GM23248 (cell line): ENCODE data around the gene SYPL1. TPM values are rescaled to one million over a fixed set of nuclear protein-coding genes. Genes with fewer than 3 reads are reported as not detected.

Experiments
- DNase-seq: peaks from one replicate; pipeline ENCODE4 v3.0.0-alpha.2; 2015
- H2AFZ ChIP-seq: fragments of 200-600 bp; sonication (generic); 2 replicates; pipeline ENCODE4 v1.6.1; 2016; ENCODE audit warnings: antibody characterized with exemption
- H3F3A ChIP-seq: fragments of 200-600 bp; sonication (generic); 2 replicates; pipeline ENCODE4 v1.6.1; 2016; ENCODE audit warnings: mild to moderate bottlenecking, antibody characterized with exemption, mixed run types; ENCODE audit not compliant: insufficient read depth
- H3K27ac ChIP-seq: fragments of 200-600 bp; sonication (generic); 2 replicates; pipeline ENCODE4 v1.5.1; 2016; ENCODE audit warnings: mild to moderate bottlenecking
- H3K27me3 ChIP-seq: fragments of 200-600 bp; sonication (generic); replicated peaks from 2 replicates; pipeline ENCODE4 v1.6.1; 2016; ENCODE audit warnings: mild to moderate bottlenecking; ENCODE audit not compliant: insufficient read depth
- H3K36me3 ChIP-seq: fragments of 200-600 bp; sonication (generic); 2 replicates; pipeline ENCODE4 v1.6.1; 2016; ENCODE audit warnings: low read depth, mild to moderate bottlenecking
- H3K4me1 ChIP-seq: fragments of 200-600 bp; sonication (generic); 2 replicates; pipeline ENCODE4 v1.6.1; 2016; ENCODE audit warnings: mild to moderate bottlenecking; ENCODE audit not compliant: insufficient read depth
- H3K4me2 ChIP-seq: fragments of 200-600 bp; sonication (generic); one replicate; pipeline ENCODE4 v1.6.1; 2016; ENCODE audit warnings: mild to moderate bottlenecking; ENCODE audit not compliant: unreplicated experiment
- H3K4me3 ChIP-seq: fragments of 200-600 bp; sonication (generic); 2 replicates; pipeline ENCODE4 v1.5.1; 2016; ENCODE audit warnings: mild to moderate bottlenecking
- H3K79me2 ChIP-seq: fragments of 200-600 bp; sonication (generic); 2 replicates; pipeline ENCODE4 v1.6.1; 2016; ENCODE audit warnings: mild to moderate bottlenecking; ENCODE audit not compliant: insufficient read depth
- H3K9ac ChIP-seq: fragments of 200-600 bp; sonication (generic); 2 replicates; pipeline ENCODE4 v1.6.1; 2016; ENCODE audit warnings: mild to moderate bottlenecking
- H3K9me2 ChIP-seq: fragments of 200-600 bp; sonication (generic); 2 replicates; pipeline ENCODE4 v1.6.1; 2016; ENCODE audit warnings: mixed run types, mild to moderate bottlenecking, moderate library complexity; ENCODE audit not compliant: insufficient read depth
- H3K9me3 ChIP-seq: fragments of 200-600 bp; sonication (generic); one replicate; pipeline ENCODE4 v1.6.1; 2017; ENCODE audit warnings: low read depth
- H4K20me1 ChIP-seq: fragments of 200-600 bp; sonication (generic); 2 replicates; pipeline ENCODE4 v1.6.0; 2016; ENCODE audit not compliant: insufficient read depth
- EZH2 ChIP-seq: fragments of 200-600 bp; sonication (generic); IDR thresholded peaks from 2 replicates; pipeline ENCODE4 v1.6.1; 2018; ENCODE audit warnings: antibody characterized with exemption, mild to moderate bottlenecking; ENCODE audit not compliant: insufficient read depth, poor library complexity, severe bottlenecking
- EZH2phosphoT487 ChIP-seq: fragments of 200-600 bp; sonication (generic); IDR thresholded peaks from 2 replicates; pipeline ENCODE4 v1.6.1; 2018; ENCODE audit warnings: antibody characterized with exemption, moderate library complexity, mild to moderate bottlenecking, low read depth; ENCODE audit not compliant: insufficient read depth
- WGBS, 2 experiments: methylation state at CpG; one replicate each; pipeline ENCODE4 v1.1.6; 2015 to 2017; ENCODE audit warnings: low lambda C conversion rate in 2 of 2, low coverage in 1 of 2; ENCODE audit errors: missing lambda C conversion rate in 2 of 2; 5-methylcytosine and 5-hydroxymethylcytosine counted together
- in situ Hi-C: fragments of 300-500 bp; cut with MboI; formaldehyde crosslinking; loops from 2 replicates; pipeline ENCODE4 v1.15.0; 2020
- polyA plus RNA-seq: library from polyadenylated mRNA; unstranded; fragments of >200 nt; fragmentation: Nextera tagmentation; extraction: Ambion mirVana; gene quantifications from 2 replicates; pipeline ENCODE4 v1.2.1, GENCODE V29; 2016
- total RNA-seq: library from RNA; depleted of rRNA; stranded (reverse); fragments of >200 nt; shearing (Covaris generic); gene quantifications from 2 replicates; pipeline ENCODE4 v1.2.3, GENCODE V29; 2014

The SYPL1 gene
- total and polyA plus RNA-seq, 2 experiments from 2014 or later, result 49.0 to 105 TPM

- Histone ChIP-seq H3K9me3 (no peaks in the 10 kb centered on the region), H3K79me2 (no peaks in the 10 kb centered on the region), H3K4me2 (no peak overlapping the region), H2AFZ (no peak overlapping the region), H3K36me3 (no peaks in the 10 kb centered on the region), H3K4me1 (no peaks in the 10 kb centered on the region), H3K27ac (no peak overlapping the region), H3F3A (no peaks in the 10 kb centered on the region), H3K4me3 (no peak overlapping the region), H3K9ac (no peak overlapping the region), H4K20me1 (no peaks in the 10 kb centered on the region), H3K27me3 (no peaks in the 10 kb centered on the region; the same call in 1 of the 2 replicates), H3K9me2 (no peaks in the 10 kb centered on the region)
- DNase-seq, result peak; percentile 30
- TF ChIP-seq EZH2phosphoT487 (no peak), EZH2 (no peak)
- in situ Hi-C loops, result loop anchor here (5.0 kb wide), 1 partner anchor 94 kb away; no protein-coding TSS in a partner anchor
- 56 to 59% methylated on average over 19 of the region's 19 CpGs for WGBS, 2 experiments
Measured at GRCh38 chr7:106057962-106058927, 53.9 kb downstream of the SYPL1 start.

DNA sequence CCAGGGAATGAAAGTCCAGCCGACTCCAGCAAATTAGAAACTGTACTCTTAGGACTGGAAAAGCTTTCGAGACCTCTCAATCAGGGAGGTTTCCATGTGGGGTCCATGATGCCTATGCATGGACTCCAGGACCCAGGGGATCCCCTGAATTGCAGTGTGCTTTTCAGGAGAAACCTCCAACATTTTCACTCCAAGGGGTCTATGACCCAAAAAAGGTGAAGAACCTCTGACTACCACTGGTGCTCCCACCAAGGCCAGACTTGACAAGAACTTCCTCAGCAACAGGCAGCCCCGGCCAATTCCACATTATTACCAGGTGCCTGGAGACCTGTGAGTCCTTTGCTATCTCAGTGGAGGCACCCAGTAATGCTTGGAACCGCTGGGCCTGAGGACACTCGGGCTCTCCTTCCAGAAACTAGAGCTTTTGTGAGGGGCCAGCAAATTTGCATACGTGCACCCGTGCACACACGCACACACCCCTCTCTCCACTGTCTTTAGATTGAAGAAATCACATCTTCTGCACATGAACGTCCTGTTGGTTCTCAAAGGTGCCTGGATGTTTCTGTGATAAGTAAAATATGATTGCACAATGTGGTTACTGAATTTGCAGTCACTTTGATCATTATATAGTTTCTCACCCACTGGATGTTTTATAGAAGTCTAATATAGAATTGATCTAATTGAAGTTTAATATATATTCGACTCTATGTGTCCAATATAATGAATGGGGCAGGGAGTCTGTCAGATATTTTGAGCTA lies 54.7 kb downstream of the SYPL1 start:
- no peaks in the 10 kb centered on the region; the same call in 1 of the 2 replicates for H3K27me3 ChIP-seq
- 56 to 57% methylated on average over 10 of the region's 10 CpGs for WGBS, 2 experiments
- no peaks in the 10 kb centered on the region for H4K20me1 ChIP-seq
- no peak overlapping the region for H3K4me2 ChIP-seq
- H3K36me3 ChIP-seq, result no peaks in the 10 kb centered on the region
- no peak for DNase-seq
- H3K4me1 ChIP-seq, result no peaks in the 10 kb centered on the region
- no peak overlapping the region for H3K9ac ChIP-seq
- TF ChIP-seq EZH2 (no peak), EZH2phosphoT487 (no peak)
- H3F3A ChIP-seq, result no peaks in the 10 kb centered on the region
- H3K4me3 ChIP-seq, result no peak overlapping the region
- in situ Hi-C loops, result loop anchor here (5.0 kb wide), 1 partner anchor 95 kb away; no protein-coding TSS in a partner anchor
- H3K9me2 ChIP-seq, result no peaks in the 10 kb centered on the region
- H3K9me3 ChIP-seq, result no peaks in the 10 kb centered on the region
- no peak overlapping the region for H3K27ac ChIP-seq
- peak overlapping the region; percentile 73 for H2AFZ ChIP-seq
- no peaks in the 10 kb centered on the region for H3K79me2 ChIP-seq

GRCh38 chr7:106056513-106057203 lies 55.5 kb downstream of the SYPL1 start:
- Histone ChIP-seq H3K9me2 (no peaks in the 10 kb centered on the region), H3K27me3 (no peaks in the 10 kb centered on the region; the same call in 1 of the 2 replicates), H3K9me3 (no peaks in the 10 kb centered on the region), H3K9ac (no peak overlapping the region), H4K20me1 (no peaks in the 10 kb centered on the region), H3K27ac (no peak overlapping the region), H3K79me2 (no peaks in the 10 kb centered on the region), H2AFZ (peak overlapping the region; percentile 73), H3K4me2 (no peak overlapping the region), H3K36me3 (no peaks in the 10 kb centered on the region), H3K4me1 (no peaks in the 10 kb centered on the region), H3F3A (no peaks in the 10 kb centered on the region), H3K4me3 (no peak overlapping the region)
- in situ Hi-C loops, result loop anchor here (5.0 kb wide), 1 partner anchor 96 kb away; no protein-coding TSS in a partner anchor
- 29 to 30% methylated on average over 9 of the region's 9 CpGs for WGBS, 2 experiments
- TF ChIP-seq EZH2phosphoT487 (no peak), EZH2 (no peak)
- DNase-seq, result peak; percentile 87
